Panc1 (cell line): ENCODE results near the gene ANKRD40. TPM values are rescaled to one million over a fixed set of nuclear protein-coding genes. Genes with fewer than 3 reads are reported as not detected.
A peak's percentile ranks its signal among the peaks of the same experiment; 100 is the strongest.

ENCODE experiments used
- ATAC-seq: fragments of 200-7000 bp; cut with Tn5 transposase; 2 replicates; pipeline ENCODE4 v1.9.1; 2020; ENCODE audit warnings: mild to moderate bottlenecking, moderate library complexity
- BruUV-seq: library from RNA; stranded (reverse); fragments of 400-500 nt; replicated peaks from 2 replicates; lab custom pipeline; 2021; lab: Mats Ljungman, UMichigan
- CTCF ChIA-PET: fragments of 300-600 bp; sonication (Branson Sonifier 250); formaldehyde crosslinking; loops from one replicate; lab custom pipeline; 2022; ENCODE audit warnings: antibody characterized with exemption; lab: Charles Lee
- POLR2A ChIA-PET: fragments of 300-600 bp; sonication (Branson Sonifier 250); formaldehyde crosslinking; loops from one replicate; lab custom pipeline; 2022; ENCODE audit warnings: antibody characterized with exemption; lab: Charles Lee
- DNase-seq: peaks from one replicate; pipeline ENCODE4 v3.0.0-alpha.2; 2010; ENCODE audit warnings: low read depth, low spot score
- H3K27ac ChIP-seq: 2 replicates; pipeline ENCODE4 v1.5.1; 2011; ENCODE audit warnings: mild to moderate bottlenecking, low read length, inconsistent platforms
- H3K27me3 ChIP-seq: fragments of 200-500 bp; sonication (Bioruptor generic); 2 replicates; pipeline ENCODE4 v1.6.0; 2014; ENCODE audit warnings: low read length, inconsistent platforms; ENCODE audit not compliant: control insufficient read depth, insufficient read depth
- H3K36me3 ChIP-seq: fragments of 200-500 bp; sonication (Bioruptor generic); 2 replicates; pipeline ENCODE4 v1.5.1; 2014; ENCODE audit warnings: inconsistent platforms, mild to moderate bottlenecking, low read length, moderate library complexity; ENCODE audit not compliant: control insufficient read depth, insufficient read depth
- H3K4me1 ChIP-seq: 2 replicates; pipeline ENCODE4 v1.5.1; 2011; ENCODE audit warnings: inconsistent platforms, mild to moderate bottlenecking, low read length, moderate library complexity; ENCODE audit not compliant: control insufficient read depth, insufficient read depth
- H3K4me3 ChIP-seq, 2 experiments: 2 replicates each; pipeline ENCODE4 v1.5.1; 2011 to 2012; ENCODE audit warnings: low read depth in 2 of 2, low read length in 2 of 2, mild to moderate bottlenecking in 2 of 2, inconsistent platforms in 1 of 2, moderate library complexity in 1 of 2
- H3K9me3 ChIP-seq: fragments of 200-500 bp; sonication (Bioruptor generic); 2 replicates; pipeline ENCODE4 v1.5.1; 2014; ENCODE audit warnings: low read depth, mild to moderate bottlenecking, inconsistent platforms, low read length, moderate library complexity; ENCODE audit not compliant: control insufficient read depth, insufficient read depth
- POLR2AphosphoS5 ChIP-seq: IDR thresholded peaks from 2 replicates; pipeline ENCODE4 v1.6.1; 2012; ENCODE audit warnings: mild to moderate bottlenecking, low read depth, low read length, moderate library complexity
- SIN3A ChIP-seq: IDR thresholded peaks from 2 replicates; pipeline ENCODE4 v1.6.1; 2012; ENCODE audit warnings: low read depth, mild to moderate bottlenecking, low read length, moderate library complexity, borderline replicate concordance; ENCODE audit not compliant: insufficient read depth
- in situ Hi-C: cut with HindIII; loops from 2 replicates; pipeline ENCODE4 v1.10.0; 2016; ENCODE audit warnings: low sequenced_read_pairs, low pct_unique_long_range_greater_than_20kb
- intact Hi-C: fragments of 100-400 bp; cut with micrococcal nuclease; formaldehyde crosslinking; loops from one replicate; pipeline ENCODE4 v1.10.0; 2022; ENCODE audit not compliant: unreplicated experiment
- total RNA-seq: library from RNA; stranded (reverse); gene quantifications from one replicate; pipeline ENCODE4 v1.2.1, GENCODE V29; 2021; ENCODE audit not compliant: unreplicated experiment
- TF ChIP-seq, protein P1 (sequence below): fragments of 450-650 bp; IDR thresholded peaks from 2 replicates; pipeline ENCODE4 v1.5.1; 2017; ENCODE audit warnings: mild to moderate bottlenecking
- TF ChIP-seq, protein P2 (sequence below), 2 experiments: IDR thresholded peaks; 2 replicates each; pipeline ENCODE4 v1.6.1; 2011 to 2012; ENCODE audit warnings: low read depth in 2 of 2, control low read depth in 1 of 2, low read length in 1 of 2, mild to moderate bottlenecking in 1 of 2, moderate library complexity in 1 of 2; ENCODE audit not compliant: insufficient read depth in 1 of 2

Gene ANKRD40
- total RNA-seq, 1 experiment from 2014 or later = 57.2 TPM

DNA sequence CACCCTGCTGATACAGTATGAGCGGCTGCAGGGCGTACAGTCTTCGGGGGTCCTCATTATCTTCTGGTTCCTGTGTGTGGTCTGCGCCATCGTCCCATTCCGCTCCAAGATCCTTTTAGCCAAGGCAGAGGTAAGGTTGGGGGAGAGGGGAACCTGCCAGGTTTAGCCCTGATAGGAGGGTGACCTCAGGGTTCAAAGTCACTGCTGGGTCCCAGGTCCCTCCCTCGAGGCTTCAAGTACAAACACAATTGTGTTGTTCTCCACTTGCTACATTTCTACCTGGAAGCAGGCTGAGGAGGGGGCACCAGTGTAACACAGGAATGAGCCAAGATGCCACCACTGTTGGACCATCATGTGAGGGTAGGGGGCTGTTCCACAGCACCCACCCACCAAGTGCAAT is 50.7 kb downstream of the ANKRD40 start:
- ATAC-seq (no peak), DNase-seq (no peak)
- CTCF ChIA-PET = no interaction called here
- Histone ChIP-seq H3K36me3 (no peaks in the 10 kb centered on the region), H3K27me3 (no peaks in the 10 kb centered on the region), H3K4me1 (peaks cover 47% of the 10 kb centered on the region), H3K4me3 (no peak overlapping the region), H3K27ac (peak overlapping the region; percentile 85; the same call in 1 of the 2 replicates), H3K9me3 (no peaks in the 10 kb centered on the region; the same call in 1 of the 2 replicates)
- TF ChIP-seq, protein P1, sequence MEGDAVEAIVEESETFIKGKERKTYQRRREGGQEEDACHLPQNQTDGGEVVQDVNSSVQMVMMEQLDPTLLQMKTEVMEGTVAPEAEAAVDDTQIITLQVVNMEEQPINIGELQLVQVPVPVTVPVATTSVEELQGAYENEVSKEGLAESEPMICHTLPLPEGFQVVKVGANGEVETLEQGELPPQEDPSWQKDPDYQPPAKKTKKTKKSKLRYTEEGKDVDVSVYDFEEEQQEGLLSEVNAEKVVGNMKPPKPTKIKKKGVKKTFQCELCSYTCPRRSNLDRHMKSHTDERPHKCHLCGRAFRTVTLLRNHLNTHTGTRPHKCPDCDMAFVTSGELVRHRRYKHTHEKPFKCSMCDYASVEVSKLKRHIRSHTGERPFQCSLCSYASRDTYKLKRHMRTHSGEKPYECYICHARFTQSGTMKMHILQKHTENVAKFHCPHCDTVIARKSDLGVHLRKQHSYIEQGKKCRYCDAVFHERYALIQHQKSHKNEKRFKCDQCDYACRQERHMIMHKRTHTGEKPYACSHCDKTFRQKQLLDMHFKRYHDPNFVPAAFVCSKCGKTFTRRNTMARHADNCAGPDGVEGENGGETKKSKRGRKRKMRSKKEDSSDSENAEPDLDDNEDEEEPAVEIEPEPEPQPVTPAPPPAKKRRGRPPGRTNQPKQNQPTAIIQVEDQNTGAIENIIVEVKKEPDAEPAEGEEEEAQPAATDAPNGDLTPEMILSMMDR = no peak
- peak; percentile 41; the same call in 1 of the 2 replicates for TF ChIP-seq POLR2AphosphoS5
- TF ChIP-seq, protein P2, sequence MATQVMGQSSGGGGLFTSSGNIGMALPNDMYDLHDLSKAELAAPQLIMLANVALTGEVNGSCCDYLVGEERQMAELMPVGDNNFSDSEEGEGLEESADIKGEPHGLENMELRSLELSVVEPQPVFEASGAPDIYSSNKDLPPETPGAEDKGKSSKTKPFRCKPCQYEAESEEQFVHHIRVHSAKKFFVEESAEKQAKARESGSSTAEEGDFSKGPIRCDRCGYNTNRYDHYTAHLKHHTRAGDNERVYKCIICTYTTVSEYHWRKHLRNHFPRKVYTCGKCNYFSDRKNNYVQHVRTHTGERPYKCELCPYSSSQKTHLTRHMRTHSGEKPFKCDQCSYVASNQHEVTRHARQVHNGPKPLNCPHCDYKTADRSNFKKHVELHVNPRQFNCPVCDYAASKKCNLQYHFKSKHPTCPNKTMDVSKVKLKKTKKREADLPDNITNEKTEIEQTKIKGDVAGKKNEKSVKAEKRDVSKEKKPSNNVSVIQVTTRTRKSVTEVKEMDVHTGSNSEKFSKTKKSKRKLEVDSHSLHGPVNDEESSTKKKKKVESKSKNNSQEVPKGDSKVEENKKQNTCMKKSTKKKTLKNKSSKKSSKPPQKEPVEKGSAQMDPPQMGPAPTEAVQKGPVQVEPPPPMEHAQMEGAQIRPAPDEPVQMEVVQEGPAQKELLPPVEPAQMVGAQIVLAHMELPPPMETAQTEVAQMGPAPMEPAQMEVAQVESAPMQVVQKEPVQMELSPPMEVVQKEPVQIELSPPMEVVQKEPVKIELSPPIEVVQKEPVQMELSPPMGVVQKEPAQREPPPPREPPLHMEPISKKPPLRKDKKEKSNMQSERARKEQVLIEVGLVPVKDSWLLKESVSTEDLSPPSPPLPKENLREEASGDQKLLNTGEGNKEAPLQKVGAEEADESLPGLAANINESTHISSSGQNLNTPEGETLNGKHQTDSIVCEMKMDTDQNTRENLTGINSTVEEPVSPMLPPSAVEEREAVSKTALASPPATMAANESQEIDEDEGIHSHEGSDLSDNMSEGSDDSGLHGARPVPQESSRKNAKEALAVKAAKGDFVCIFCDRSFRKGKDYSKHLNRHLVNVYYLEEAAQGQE (IDR thresholded peaks at IDR 0.05; ENCODE audit: insufficient read depth in 1 of 2, low read depth in 2 of 2, low read length in 1 of 2) = no peak
- no TSS peak for BruUV-seq
- POLR2A ChIA-PET = no interaction called here
- in situ Hi-C loops = no loop called here
- intact Hi-C loops = no loop called here

DNA sequence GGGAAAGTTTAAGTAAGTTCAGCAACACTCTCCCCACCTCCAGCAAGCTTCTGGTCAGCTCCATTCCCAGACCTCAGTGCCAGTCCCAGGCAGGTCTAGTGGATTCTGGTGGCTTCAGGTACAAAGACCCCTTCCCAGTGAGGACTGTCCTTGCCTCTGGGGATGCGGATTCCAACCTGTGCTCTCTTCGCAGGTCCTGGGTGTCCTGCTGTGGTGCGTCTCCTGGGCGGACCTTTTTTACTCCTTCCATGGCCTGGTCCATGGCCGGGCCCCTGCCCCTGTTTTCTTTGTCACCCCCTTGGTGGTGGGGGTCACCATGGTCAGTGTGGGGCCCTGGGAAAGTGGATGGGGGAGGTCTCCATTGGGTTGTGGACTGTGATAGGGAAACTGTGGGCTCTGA is 51.2 kb downstream of the ANKRD40 start:
- ChIA-PET CTCF (no interaction called here), POLR2A (no interaction called here)
- Histone ChIP-seq H3K9me3 (no peaks in the 10 kb centered on the region; the same call in 1 of the 2 replicates), H3K4me3 (no peak overlapping the region), H3K36me3 (no peaks in the 10 kb centered on the region), H3K4me1 (peaks cover 42% of the 10 kb centered on the region), H3K27ac (0 out of 2 replicates have a peak overlapping the region, but pooled peaks have one; percentile 27), H3K27me3 (no peaks in the 10 kb centered on the region)
- BruUV-seq = no TSS peak
- no peak for ATAC-seq
- intact Hi-C loops (no loop called here), in situ Hi-C loops (no loop called here)
- TF ChIP-seq, protein P1 = no peak
- no peak for TF ChIP-seq SIN3A
- no peak for DNase-seq
